HEK293 (cell line): ENCODE data around the gene TRAM2.

ENCODE experiments used
- CTCF ChIA-PET: fragments of 350-600 bp; formaldehyde crosslinking; extraction: SDS; loops from one replicate; lab custom pipeline; 2021; ENCODE audit warnings: antibody characterized with exemption; lab: Yijun Ruan, JAX
- POLR2A ChIA-PET: fragments of 300-600 bp; formaldehyde crosslinking; extraction: SDS; loops from one replicate; lab custom pipeline; 2020; ENCODE audit warnings: antibody characterized with exemption, inconsistent platforms; lab: Yijun Ruan, JAX
- H3K27ac ChIP-seq: fragments of 200-500 bp; sonication (Bioruptor generic); 2 replicates; pipeline ENCODE4 v1.5.1; 2014; ENCODE audit warnings: low read depth, low read length, control low read depth, inconsistent platforms; ENCODE audit errors: extremely low read depth
- H3K36me3 ChIP-seq, 2 experiments: fragments of 200-500 bp in 1 of 2; sonication (Bioruptor generic) in 1 of 2; 1 replicate in 1 of 2; 2 replicates in 1 of 2; pipeline ENCODE4 v1.5.1; 2014 to 2017; ENCODE audit warnings: inconsistent platforms in 2 of 2, low read length in 2 of 2; ENCODE audit not compliant: control insufficient read depth in 2 of 2, insufficient read depth in 1 of 2
- H3K4me1 ChIP-seq: fragments of 200-500 bp; sonication (Bioruptor generic); 2 replicates; pipeline ENCODE4 v1.5.1; 2014; ENCODE audit warnings: mild to moderate bottlenecking, low read length, inconsistent platforms; ENCODE audit not compliant: control insufficient read depth, insufficient read depth
- H3K4me3 ChIP-seq: 2 replicates; pipeline ENCODE4 v1.5.1; 2011; ENCODE audit warnings: low read depth, mild to moderate bottlenecking, control low read depth, low read length, moderate library complexity
- H3K9me3 ChIP-seq: fragments of 200-500 bp; sonication (Bioruptor generic); 2 replicates; pipeline ENCODE4 v1.5.1; 2014; ENCODE audit warnings: low read depth, low read length, inconsistent platforms; ENCODE audit not compliant: control insufficient read depth, insufficient read depth
- KLF1 ChIP-seq: fragments of 450-650 bp; formaldehyde crosslinking; IDR thresholded peaks from 2 replicates; pipeline ENCODE4 v1.5.1; 2016; ENCODE audit warnings: missing biosample characterization, missing genetic modification characterization
- KLF10 ChIP-seq: fragments of 450-650 bp; IDR thresholded peaks from 2 replicates; pipeline ENCODE4 v1.5.1; 2018; ENCODE audit warnings: missing biosample characterization, mild to moderate bottlenecking, missing genetic modification characterization
- MZF1 ChIP-seq: fragments of 450-650 bp; formaldehyde crosslinking; IDR thresholded peaks from 2 replicates; pipeline ENCODE4 v1.5.1; 2017; ENCODE audit warnings: missing biosample characterization, missing genetic modification characterization, borderline replicate concordance
- PRDM1 ChIP-seq: fragments of 450-650 bp; formaldehyde crosslinking; IDR thresholded peaks from 2 replicates; pipeline ENCODE4; 2016; ENCODE audit warnings: missing biosample characterization, missing genetic modification characterization
- SP3 ChIP-seq: fragments of 450-650 bp; formaldehyde crosslinking; IDR thresholded peaks from 2 replicates; pipeline ENCODE4 v1.5.1; 2016; ENCODE audit warnings: missing biosample characterization, missing genetic modification characterization
- TRIM28 ChIP-seq: IDR thresholded peaks from 2 replicates; pipeline ENCODE4 v1.6.1; 2011; ENCODE audit warnings: low read length, control low read depth, borderline replicate concordance
- ZNF146 ChIP-seq: fragments of 450-650 bp; formaldehyde crosslinking; IDR thresholded peaks from 2 replicates; pipeline ENCODE4 v1.5.1; 2016; ENCODE audit warnings: missing biosample characterization, missing genetic modification characterization
- ZNF155 ChIP-seq: fragments of 450-650 bp; formaldehyde crosslinking; IDR thresholded peaks from 2 replicates; pipeline ENCODE4 v1.5.1; 2016; ENCODE audit warnings: missing biosample characterization, missing genetic modification characterization
- ZNF16 ChIP-seq: fragments of 450-650 bp; formaldehyde crosslinking; IDR thresholded peaks from 2 replicates; pipeline ENCODE4 v1.5.1; 2016; ENCODE audit warnings: low read depth, missing biosample characterization, missing genetic modification characterization
- ZNF19 ChIP-seq: fragments of 450-650 bp; formaldehyde crosslinking; IDR thresholded peaks from 2 replicates; pipeline ENCODE4; 2016; ENCODE audit warnings: missing biosample characterization, missing genetic modification characterization, low read depth
- ZNF341 ChIP-seq: fragments of 450-650 bp; formaldehyde crosslinking; IDR thresholded peaks from 2 replicates; pipeline ENCODE4; 2016; ENCODE audit warnings: low read depth, missing biosample characterization, missing genetic modification characterization
- ZNF426 ChIP-seq: fragments of 450-650 bp; formaldehyde crosslinking; IDR thresholded peaks from 2 replicates; pipeline ENCODE4 v1.5.1; 2017; ENCODE audit warnings: missing biosample characterization, missing genetic modification characterization, mild to moderate bottlenecking, inconsistent platforms, moderate library complexity
- ZNF530 ChIP-seq: fragments of 450-650 bp; formaldehyde crosslinking; IDR thresholded peaks from 2 replicates; pipeline ENCODE4 v1.5.1; 2016; ENCODE audit warnings: low read depth, missing biosample characterization, missing genetic modification characterization
- ZNF560 ChIP-seq: fragments of 450-650 bp; formaldehyde crosslinking; IDR thresholded peaks from 2 replicates; pipeline ENCODE4 v1.5.1; 2017; ENCODE audit warnings: missing biosample characterization, missing genetic modification characterization, borderline replicate concordance
- ZNF658 ChIP-seq: fragments of 450-650 bp; formaldehyde crosslinking; IDR thresholded peaks from 2 replicates; pipeline ENCODE4; 2016; ENCODE audit warnings: missing biosample characterization, missing genetic modification characterization
- ZNF701 ChIP-seq: fragments of 450-650 bp; formaldehyde crosslinking; IDR thresholded peaks from 2 replicates; pipeline ENCODE4 v1.5.1; 2016; ENCODE audit warnings: missing biosample characterization, missing genetic modification characterization
- ZNF747 ChIP-seq: fragments of 450-650 bp; formaldehyde crosslinking; IDR thresholded peaks from 2 replicates; pipeline ENCODE4 v1.5.1; 2016; ENCODE audit warnings: missing biosample characterization, missing genetic modification characterization
- ZNF777 ChIP-seq: fragments of 450-650 bp; formaldehyde crosslinking; IDR thresholded peaks from 2 replicates; pipeline ENCODE4 v1.5.1; 2017; ENCODE audit warnings: missing biosample characterization, missing genetic modification characterization, borderline replicate concordance
- ZSCAN30 ChIP-seq: fragments of 450-650 bp; IDR thresholded peaks from 2 replicates; pipeline ENCODE4 v1.5.1; 2018; ENCODE audit warnings: missing biosample characterization, mild to moderate bottlenecking, missing genetic modification characterization, moderate library complexity
- TF ChIP-seq, protein P1 (sequence below): fragments of 450-650 bp; formaldehyde crosslinking; IDR thresholded peaks from 2 replicates; pipeline ENCODE4 v1.5.1; 2017; ENCODE audit warnings: missing biosample characterization, mild to moderate bottlenecking, missing genetic modification characterization, moderate library complexity
- TF ChIP-seq, protein P2 (sequence below): fragments of 450-650 bp; formaldehyde crosslinking; IDR thresholded peaks from 2 replicates; pipeline ENCODE4 v1.5.1; 2016; ENCODE audit warnings: missing biosample characterization, missing genetic modification characterization
- TF ChIP-seq, protein P3 (sequence below): sonication (generic); formaldehyde crosslinking; IDR thresholded peaks from 2 replicates; pipeline ENCODE4 v1.8.1; 2022; ENCODE audit warnings: mild to moderate bottlenecking, moderate library complexity, missing genetic modification reagents

The TRAM2 gene

DNA sequence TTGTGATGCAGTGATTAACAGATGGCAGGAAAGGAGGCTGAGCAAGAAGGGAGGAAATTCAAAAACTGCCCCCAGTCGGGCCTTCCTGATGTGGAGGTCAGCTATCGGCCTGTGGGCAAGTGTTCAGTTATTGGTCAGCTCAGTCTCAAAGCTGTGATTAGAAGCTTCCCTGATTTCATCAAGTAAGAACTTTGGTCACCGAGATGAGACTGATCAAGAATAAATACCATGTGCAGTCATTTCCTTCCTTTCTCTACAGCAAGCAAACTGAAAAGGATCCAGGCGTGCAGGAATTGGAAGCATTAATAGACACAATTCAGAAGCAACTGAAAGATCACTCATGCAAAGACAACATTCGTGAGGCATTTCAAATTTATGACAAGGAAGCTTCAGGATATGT is 87.0 kb downstream of the TRAM2 start:
- no peak overlapping the region for H3K4me3 ChIP-seq
- POLR2A ChIA-PET: interaction anchor here (1.1 kb wide), 1 partner anchor 10 kb away, joined by 4 read pairs; no protein-coding TSS in a partner anchor
- TF ChIP-seq ZNF747 (tag by site-specific recombination): no peak
- no peaks in the 10 kb centered on the region for H3K9me3 ChIP-seq
- H3K4me1 ChIP-seq: peaks cover 4% of the 10 kb centered on the region; the same call in 1 of the 2 replicates
- peaks cover 0 to 10% of the 10 kb centered on the region in 2 experiments; a peak in 1 of 3 replicates for H3K36me3 ChIP-seq
- CTCF ChIA-PET: interaction anchor here (1.3 to 1.9 kb wide), 4 partner anchors 9 to 325 kb away, joined by 3 to 7 read pairs (median 5); no protein-coding TSS in a partner anchor
- no peak overlapping the region for H3K27ac ChIP-seq

DNA sequence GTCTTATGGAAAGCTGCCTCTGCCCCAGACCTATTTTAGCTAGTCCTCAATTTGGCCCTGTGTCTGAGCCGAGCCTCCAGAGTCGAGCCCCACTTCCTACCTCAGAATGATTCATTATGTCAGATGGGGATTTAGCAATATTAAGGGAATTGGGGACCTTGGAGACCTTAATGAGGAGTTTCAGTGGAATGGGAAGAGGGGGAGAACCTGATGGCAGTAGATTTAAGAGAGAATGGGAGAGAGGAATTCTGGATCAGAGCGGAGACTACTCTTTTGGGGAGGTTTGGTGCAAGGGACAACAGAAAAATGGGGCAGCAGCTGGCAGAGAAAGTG is 93.2 kb downstream of the TRAM2 start:
- H3K4me3 ChIP-seq: no peak overlapping the region
- H3K27ac ChIP-seq: no peak overlapping the region
- ChIA-PET POLR2A (interaction anchor here (1.8 kb wide), 2 partner anchors 20 to 64 kb away, joined by 9 to 10 read pairs; partner anchors contain the start of gene EFHC1), CTCF (interaction anchor here (0.7 to 1.3 kb wide), 2 partner anchors 32 to 62 kb away, joined by 3 read pairs; no protein-coding TSS in a partner anchor)
- H3K9me3 ChIP-seq: no peaks in the 10 kb centered on the region
- no peak for TF ChIP-seq KLF10
- TF ChIP-seq PRDM1 (tag by site-specific recombination): peak; percentile 35; the same call in 1 of the 2 replicates
- TF ChIP-seq ZNF341 (tag by site-specific recombination): no peak
- TF ChIP-seq MZF1: 0 out of 2 replicates have a peak, but pooled peaks have one; percentile 20
- TF ChIP-seq ZSCAN30 (tag by site-specific recombination): no peak
- TF ChIP-seq ZNF19 (tag by site-specific recombination): no peak
- peaks cover 10% of the 10 kb centered on the region; the same call in 1 of the 2 replicates for H3K4me1 ChIP-seq
- H3K36me3 ChIP-seq: no peaks in the 10 kb centered on the region

DNA sequence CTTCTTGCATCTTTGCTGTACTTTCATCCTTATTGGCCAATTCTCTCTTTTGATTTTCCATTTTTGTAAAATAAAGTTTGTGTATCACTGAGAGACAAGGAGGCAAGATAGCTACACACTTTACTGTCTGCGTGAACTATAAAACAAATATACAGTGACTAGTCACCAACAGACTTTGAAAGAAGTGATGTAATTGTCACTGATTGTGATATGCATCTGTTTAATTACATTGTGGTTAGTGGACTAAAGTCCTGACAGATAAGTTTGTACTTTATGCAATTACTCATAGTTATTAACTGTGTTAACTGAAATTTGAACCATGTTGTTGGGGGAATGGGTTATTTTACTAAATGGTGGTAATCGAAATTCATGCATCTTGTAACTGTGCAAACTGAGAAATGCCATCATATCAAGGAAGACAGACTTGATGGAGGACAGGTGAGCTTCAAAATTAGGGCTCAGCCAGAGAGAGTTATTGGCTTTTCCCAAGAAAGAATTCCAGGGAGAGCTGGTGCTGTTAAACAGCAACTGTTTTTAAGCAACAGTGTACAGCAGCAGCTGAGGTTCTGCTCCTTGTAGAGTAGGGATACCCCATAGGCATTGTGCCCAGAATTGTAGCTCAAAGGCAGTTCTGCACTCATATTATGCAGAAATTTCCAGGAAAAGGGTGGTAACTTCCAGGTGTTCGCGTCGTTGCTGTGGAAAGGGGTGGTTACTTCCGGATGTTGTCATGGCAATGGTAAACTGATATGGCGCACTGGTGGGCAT is 93.8 kb downstream of the TRAM2 start:
- Histone ChIP-seq H3K27ac (no peak overlapping the region), H3K4me1 (peaks cover 10% of the 10 kb centered on the region; the same call in 1 of the 2 replicates), H3K4me3 (no peak overlapping the region), H3K9me3 (no peaks in the 10 kb centered on the region), H3K36me3 (no peaks in the 10 kb centered on the region)
- POLR2A ChIA-PET: interaction anchor here (0.7 to 1.8 kb wide), 4 partner anchors 20 to 122 kb away, joined by 3 to 10 read pairs (median 6); partner anchors contain the start of gene EFHC1
- CTCF ChIA-PET: interaction anchor here (0.6 to 1.3 kb wide), 2 partner anchors 62 to 68 kb away, joined by 3 read pairs; no protein-coding TSS in a partner anchor
- no peak for TF ChIP-seq TRIM28
- no peak for TF ChIP-seq ZNF701 (tag by site-specific recombination)
- TF ChIP-seq ZNF155 (tag by site-specific recombination): no peak
- no peak for TF ChIP-seq ZNF560 (tag by site-specific recombination)
- no peak for TF ChIP-seq ZNF426 (tag by site-specific recombination)
- TF ChIP-seq, protein P1, sequence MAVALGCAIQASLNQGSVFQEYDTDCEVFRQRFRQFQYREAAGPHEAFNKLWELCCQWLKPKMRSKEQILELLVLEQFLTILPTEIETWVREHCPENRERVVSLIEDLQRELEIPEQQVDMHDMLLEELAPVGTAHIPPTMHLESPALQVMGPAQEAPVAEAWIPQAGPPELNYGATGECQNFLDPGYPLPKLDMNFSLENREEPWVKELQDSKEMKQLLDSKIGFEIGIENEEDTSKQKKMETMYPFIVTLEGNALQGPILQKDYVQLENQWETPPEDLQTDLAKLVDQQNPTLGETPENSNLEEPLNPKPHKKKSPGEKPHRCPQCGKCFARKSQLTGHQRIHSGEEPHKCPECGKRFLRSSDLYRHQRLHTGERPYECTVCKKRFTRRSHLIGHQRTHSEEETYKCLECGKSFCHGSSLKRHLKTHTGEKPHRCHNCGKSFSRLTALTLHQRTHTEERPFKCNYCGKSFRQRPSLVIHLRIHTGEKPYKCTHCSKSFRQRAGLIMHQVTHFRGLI (tag by site-specific recombination): peak; percentile 47; the same call in 1 of the 2 replicates
- peak; percentile 36 for TF ChIP-seq SP3 (tag by site-specific recombination)
- TF ChIP-seq, protein P2, sequence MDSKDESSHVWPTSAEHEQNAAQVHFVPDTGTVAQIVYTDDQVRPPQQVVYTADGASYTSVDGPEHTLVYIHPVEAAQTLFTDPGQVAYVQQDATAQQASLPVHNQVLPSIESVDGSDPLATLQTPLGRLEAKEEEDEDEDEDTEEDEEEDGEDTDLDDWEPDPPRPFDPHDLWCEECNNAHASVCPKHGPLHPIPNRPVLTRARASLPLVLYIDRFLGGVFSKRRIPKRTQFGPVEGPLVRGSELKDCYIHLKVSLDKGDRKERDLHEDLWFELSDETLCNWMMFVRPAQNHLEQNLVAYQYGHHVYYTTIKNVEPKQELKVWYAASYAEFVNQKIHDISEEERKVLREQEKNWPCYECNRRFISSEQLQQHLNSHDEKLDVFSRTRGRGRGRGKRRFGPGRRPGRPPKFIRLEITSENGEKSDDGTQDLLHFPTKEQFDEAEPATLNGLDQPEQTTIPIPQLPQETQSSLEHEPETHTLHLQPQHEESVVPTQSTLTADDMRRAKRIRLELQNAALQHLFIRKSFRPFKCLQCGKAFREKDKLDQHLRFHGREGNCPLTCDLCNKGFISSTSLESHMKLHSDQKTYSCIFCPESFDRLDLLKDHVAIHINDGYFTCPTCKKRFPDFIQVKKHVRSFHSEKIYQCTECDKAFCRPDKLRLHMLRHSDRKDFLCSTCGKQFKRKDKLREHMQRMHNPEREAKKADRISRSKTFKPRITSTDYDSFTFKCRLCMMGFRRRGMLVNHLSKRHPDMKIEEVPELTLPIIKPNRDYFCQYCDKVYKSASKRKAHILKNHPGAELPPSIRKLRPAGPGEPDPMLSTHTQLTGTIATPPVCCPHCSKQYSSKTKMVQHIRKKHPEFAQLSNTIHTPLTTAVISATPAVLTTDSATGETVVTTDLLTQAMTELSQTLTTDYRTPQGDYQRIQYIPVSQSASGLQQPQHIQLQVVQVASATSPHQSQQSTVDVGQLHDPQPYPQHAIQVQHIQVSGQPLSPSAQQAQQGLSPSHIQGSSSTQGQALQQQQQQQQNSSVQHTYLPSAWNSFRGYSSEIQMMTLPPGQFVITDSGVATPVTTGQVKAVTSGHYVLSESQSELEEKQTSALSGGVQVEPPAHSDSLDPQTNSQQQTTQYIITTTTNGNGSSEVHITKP (tag by site-specific recombination): peak; percentile 92
- peak; percentile 76 for TF ChIP-seq ZNF146 (tag by site-specific recombination)
- TF ChIP-seq ZNF658 (tag by site-specific recombination): no peak
- no peak for TF ChIP-seq ZNF16 (tag by site-specific recombination)
- no peak for TF ChIP-seq ZNF530
- TF ChIP-seq, protein P3, sequence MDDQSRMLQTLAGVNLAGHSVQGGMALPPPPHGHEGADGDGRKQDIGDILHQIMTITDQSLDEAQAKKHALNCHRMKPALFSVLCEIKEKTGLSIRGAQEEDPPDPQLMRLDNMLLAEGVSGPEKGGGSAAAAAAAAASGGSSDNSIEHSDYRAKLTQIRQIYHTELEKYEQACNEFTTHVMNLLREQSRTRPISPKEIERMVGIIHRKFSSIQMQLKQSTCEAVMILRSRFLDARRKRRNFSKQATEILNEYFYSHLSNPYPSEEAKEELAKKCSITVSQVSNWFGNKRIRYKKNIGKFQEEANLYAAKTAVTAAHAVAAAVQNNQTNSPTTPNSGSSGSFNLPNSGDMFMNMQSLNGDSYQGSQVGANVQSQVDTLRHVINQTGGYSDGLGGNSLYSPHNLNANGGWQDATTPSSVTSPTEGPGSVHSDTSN (CRISPR knock-in tag): no peak
- no peak for TF ChIP-seq ZNF777 (tag by site-specific recombination)
- TF ChIP-seq KLF1 (tag by site-specific recombination): peak; percentile 45; the same call in 1 of the 2 replicates
